SK-N-SH treated with all-trans-retinoic acid at 6 μM for 48 hours (cell line): ENCODE measurements around the gene TTLL8.

Experiments used
- ATAC-seq: fragments of 200-7000 bp; cut with Tn5 transposase; 3 replicates; pipeline ENCODE4 v1.9.1; 2020; ENCODE audit warnings: mild to moderate bottlenecking, moderate library complexity
- ARNTL ChIP-seq: fragments of 450-650 bp; formaldehyde crosslinking; IDR thresholded peaks from 2 replicates; pipeline ENCODE4 v1.5.0; 2020; ENCODE audit warnings: low read depth, mild to moderate bottlenecking, moderate library complexity, borderline replicate concordance
- BACH2 ChIP-seq: fragments of 250-450 bp; sonication (Bioruptor Pico); IDR thresholded peaks from 2 replicates; pipeline ENCODE4 v1.9.0; 2021; ENCODE audit warnings: mild to moderate bottlenecking, borderline replicate concordance
- CREB5 ChIP-seq: fragments of 250-450 bp; sonication (Bioruptor Pico); IDR thresholded peaks from 2 replicates; pipeline ENCODE4 v1.5.1; 2020; ENCODE audit warnings: low read depth, mild to moderate bottlenecking, moderate library complexity
- CSDC2 ChIP-seq: fragments of 250-450 bp; sonication (Bioruptor Pico); IDR thresholded peaks from 2 replicates; pipeline ENCODE4 v1.5.0; 2020; ENCODE audit warnings: mild to moderate bottlenecking, moderate library complexity
- ESRRG ChIP-seq: fragments of 250-450 bp; sonication (Bioruptor Pico); IDR thresholded peaks from 2 replicates; pipeline ENCODE4 v1.6.1; 2021; ENCODE audit warnings: mild to moderate bottlenecking
- GLIS3 ChIP-seq: fragments of 250-450 bp; sonication (Bioruptor Pico); IDR thresholded peaks from 2 replicates; pipeline ENCODE4 v1.5.0; 2020; ENCODE audit warnings: mild to moderate bottlenecking, moderate library complexity
- ISL1 ChIP-seq: fragments of 250-450 bp; sonication (Bioruptor Pico); IDR thresholded peaks from 2 replicates; pipeline ENCODE4 v2.1.2; 2022; ENCODE audit warnings: mild to moderate bottlenecking, moderate library complexity
- OSR1 ChIP-seq: fragments of 250-450 bp; sonication (Bioruptor Pico); IDR thresholded peaks from 2 replicates; pipeline ENCODE4 v1.8.0; 2022; ENCODE audit warnings: moderate library complexity, mild to moderate bottlenecking, inconsistent platforms
- PATZ1 ChIP-seq: fragments of 250-450 bp; sonication (Bioruptor Pico); IDR thresholded peaks from 2 replicates; pipeline ENCODE4 v1.8.0; 2020; ENCODE audit warnings: mild to moderate bottlenecking, moderate library complexity, borderline replicate concordance
- POU6F1 ChIP-seq: fragments of 250-450 bp; sonication (Bioruptor Pico); IDR thresholded peaks from 2 replicates; pipeline ENCODE4 v1.8.0; 2021; ENCODE audit warnings: low read depth, mild to moderate bottlenecking, moderate library complexity, borderline replicate concordance
- PPARA ChIP-seq: fragments of 250-450 bp; sonication (Bioruptor Pico); IDR thresholded peaks from 2 replicates; pipeline ENCODE4 v1.5.0; 2020; ENCODE audit warnings: mild to moderate bottlenecking, borderline replicate concordance
- RARB ChIP-seq: fragments of 250-450 bp; sonication (Bioruptor Pico); IDR thresholded peaks from 2 replicates; pipeline ENCODE4 v1.8.0; 2021; ENCODE audit warnings: mild to moderate bottlenecking, moderate library complexity
- SNAI2 ChIP-seq: fragments of 250-450 bp; sonication (Bioruptor Pico); IDR thresholded peaks from 2 replicates; pipeline ENCODE4 v1.5.0; 2020; ENCODE audit warnings: mild to moderate bottlenecking, moderate library complexity
- TCF4 ChIP-seq: fragments of 250-450 bp; sonication (Bioruptor Pico); IDR thresholded peaks from 2 replicates; pipeline ENCODE4 v1.8.0; 2021; ENCODE audit warnings: mild to moderate bottlenecking, moderate library complexity, borderline replicate concordance
- TOX ChIP-seq: fragments of 250-450 bp; sonication (Bioruptor Pico); IDR thresholded peaks from 2 replicates; pipeline ENCODE4 v1.8.0; 2021; ENCODE audit warnings: mild to moderate bottlenecking, moderate library complexity, borderline replicate concordance
- TSHZ2 ChIP-seq: fragments of 250-450 bp; sonication (Bioruptor Pico); IDR thresholded peaks from 2 replicates; pipeline ENCODE4 v1.5.0; 2020; ENCODE audit warnings: mild to moderate bottlenecking, moderate library complexity
- ZC3H10 ChIP-seq: fragments of 250-450 bp; sonication (Bioruptor Pico); IDR thresholded peaks from 2 replicates; pipeline ENCODE4 v1.5.1; 2021; ENCODE audit warnings: mild to moderate bottlenecking, moderate library complexity
- ZFP3 ChIP-seq: fragments of 250-450 bp; sonication (Bioruptor Pico); IDR thresholded peaks from 2 replicates; pipeline ENCODE4 v1.5.0; 2020; ENCODE audit warnings: mild to moderate bottlenecking, moderate library complexity
- ZFP30 ChIP-seq: fragments of 450-650 bp; formaldehyde crosslinking; IDR thresholded peaks from 2 replicates; pipeline ENCODE4 v1.5.0; 2022; ENCODE audit warnings: mild to moderate bottlenecking, moderate library complexity
- ZNF565 ChIP-seq: fragments of 450-650 bp; formaldehyde crosslinking; conservative IDR thresholded peaks from 2 replicates; pipeline ENCODE4 v1.5.0; 2020; ENCODE audit warnings: low read depth, mild to moderate bottlenecking, moderate library complexity
- ZNF70 ChIP-seq: fragments of 450-650 bp; formaldehyde crosslinking; IDR thresholded peaks from 2 replicates; pipeline ENCODE4 v1.5.0; 2020; ENCODE audit warnings: mild to moderate bottlenecking, moderate library complexity
- ZNF8 ChIP-seq: fragments of 450-650 bp; formaldehyde crosslinking; IDR thresholded peaks from 2 replicates; pipeline ENCODE4 v1.5.0; 2020; ENCODE audit warnings: mild to moderate bottlenecking, moderate library complexity

Gene TTLL8

GRCh38 chr22:50007057-50007511 is 51.0 kb downstream of the TTLL8 start:
- TF ChIP-seq ZNF8 = no peak
- no peak for TF ChIP-seq ISL1 (CRISPR knock-in tag)
- TF ChIP-seq TSHZ2 (CRISPR knock-in tag) = no peak
- no peak for ATAC-seq

- no peak for ATAC-seq
- TF ChIP-seq SNAI2 (CRISPR knock-in tag) (no peak), ZNF8 (no peak), ARNTL (CRISPR knock-in tag) (no peak), RARB (CRISPR knock-in tag) (no peak), ZNF70 (CRISPR knock-in tag) (no peak), ISL1 (CRISPR knock-in tag) (no peak), TCF4 (CRISPR knock-in tag) (no peak), CREB5 (no peak), ZFP3 (CRISPR knock-in tag) (no peak), TSHZ2 (CRISPR knock-in tag) (no peak), ESRRG (no peak), CSDC2 (no peak), PATZ1 (CRISPR knock-in tag) (no peak), OSR1 (no peak), POU6F1 (no peak), ZC3H10 (CRISPR knock-in tag) (no peak), BACH2 (CRISPR knock-in tag) (no peak), TOX (no peak), ZFP30 (CRISPR knock-in tag) (no peak), ZNF565 (CRISPR knock-in tag) (no peak)
These were observed 53.2 kb downstream of the TTLL8 start for GRCh38 chr22:50004918-50005317.

- no peak for ATAC-seq
- no peak for TF ChIP-seq PPARA (CRISPR knock-in tag)
- TF ChIP-seq ESRRG = no peak
- no peak for TF ChIP-seq OSR1
- no peak for TF ChIP-seq CREB5
- TF ChIP-seq POU6F1 = no peak
- no peak for TF ChIP-seq GLIS3 (CRISPR knock-in tag)
- TF ChIP-seq ZNF70 (CRISPR knock-in tag) = no peak
- no peak for TF ChIP-seq ZC3H10 (CRISPR knock-in tag)
- TF ChIP-seq TSHZ2 (CRISPR knock-in tag) = no peak
These were observed 55.3 kb downstream of the TTLL8 start for GRCh38 chr22:50002791-50003190.
